NCI-H1436 (cell line): Measurements from ENCODE around the gene KCMF1.

Source experiments
- DNase-seq: peaks from one replicate; lab custom pipeline; 2025; lab: John Stamatoyannopoulos, UW

The KCMF1 gene

DNA sequence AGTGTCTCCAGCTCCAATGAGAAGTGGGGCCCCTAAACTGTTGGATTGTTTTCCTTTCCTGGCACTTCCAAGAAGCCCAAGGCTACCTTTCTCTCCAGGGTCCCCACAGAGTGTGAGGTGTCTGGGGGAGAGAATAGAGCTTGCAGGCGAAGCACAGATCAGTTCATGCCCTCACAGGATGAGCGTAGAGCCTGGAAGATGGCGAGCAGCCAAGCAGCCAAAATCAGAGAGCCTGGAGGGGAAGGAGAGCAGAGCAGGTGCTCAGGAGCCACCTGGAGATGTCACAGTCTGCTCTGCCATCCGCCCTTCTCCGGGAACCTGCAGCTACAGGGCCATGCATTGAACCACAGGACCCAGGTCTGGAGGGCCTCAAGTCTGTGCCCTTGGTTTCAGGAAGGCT is 107.6 kb downstream of the KCMF1 start:
- no peak for DNase-seq

DNA sequence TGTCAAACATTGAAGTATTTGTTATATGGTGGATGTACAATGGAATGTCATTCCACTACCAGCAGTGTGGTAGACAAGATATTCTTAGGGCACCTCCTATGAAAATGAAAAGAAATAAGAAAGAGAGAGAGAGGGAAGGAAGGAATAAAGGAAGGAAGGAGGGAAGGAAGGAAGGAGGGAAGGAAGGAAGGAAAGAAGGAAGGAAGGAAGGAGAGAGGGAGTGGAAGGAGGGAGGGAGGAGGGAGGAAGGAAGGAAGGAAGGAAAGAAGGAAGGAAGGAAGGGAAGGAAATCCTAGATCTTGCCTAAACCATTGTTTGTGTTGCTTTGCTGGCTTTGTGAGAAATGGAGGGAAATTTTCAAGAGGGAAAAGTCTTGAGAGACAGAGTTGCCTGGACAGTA is 112.1 kb downstream of the KCMF1 start:
- no peak for DNase-seq

GRCh38 chr2:85085563-85085962 is 114.6 kb downstream of the KCMF1 start:
- no peak for DNase-seq

GRCh38 chr2:85087541-85087940 is 116.6 kb downstream of the KCMF1 start:
- no peak for DNase-seq

DNA sequence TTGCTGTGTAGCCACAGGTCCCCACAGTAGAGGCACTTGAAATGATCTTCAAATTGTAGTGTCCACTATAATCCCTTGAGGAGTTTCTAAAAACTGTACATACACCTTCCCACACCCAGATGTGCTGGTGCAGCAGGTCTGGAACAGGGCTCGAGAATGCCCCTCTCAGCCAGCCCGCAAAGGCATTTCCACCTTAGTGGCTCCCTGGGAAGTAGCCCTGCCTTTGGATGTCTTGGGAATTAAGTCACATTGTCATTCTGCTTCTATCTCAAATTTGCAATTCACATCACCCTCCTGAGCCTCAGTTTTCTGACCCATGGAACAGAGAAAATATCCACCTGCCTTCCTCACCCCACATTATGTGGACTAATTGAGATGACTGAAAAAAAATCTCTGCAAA is 118.0 kb downstream of the KCMF1 start:
- DNase-seq: no peak

- DNase-seq: no peak
Measured at GRCh38 chr2:85089585-85089984, 118.6 kb downstream of the KCMF1 start.

DNA sequence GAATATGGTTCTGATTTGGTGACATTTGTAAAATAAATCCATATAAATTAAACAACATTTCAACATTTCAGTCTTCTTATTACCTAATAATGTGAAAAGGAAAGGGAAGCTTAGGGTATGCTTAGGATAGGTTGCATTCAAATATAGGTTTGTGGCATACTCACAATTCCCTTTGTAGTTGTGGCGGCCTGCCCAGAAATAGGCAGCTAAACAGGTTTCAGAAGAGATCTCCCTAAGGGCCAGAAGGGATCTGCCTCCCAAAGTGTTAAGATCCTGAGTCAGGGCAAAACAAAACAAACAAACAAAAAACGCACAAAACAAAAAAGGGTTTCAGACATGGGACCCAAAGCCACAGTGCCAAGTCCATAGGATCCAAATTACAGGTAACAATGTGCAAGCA is 120.9 kb downstream of the KCMF1 start:
- no peak for DNase-seq

DNA sequence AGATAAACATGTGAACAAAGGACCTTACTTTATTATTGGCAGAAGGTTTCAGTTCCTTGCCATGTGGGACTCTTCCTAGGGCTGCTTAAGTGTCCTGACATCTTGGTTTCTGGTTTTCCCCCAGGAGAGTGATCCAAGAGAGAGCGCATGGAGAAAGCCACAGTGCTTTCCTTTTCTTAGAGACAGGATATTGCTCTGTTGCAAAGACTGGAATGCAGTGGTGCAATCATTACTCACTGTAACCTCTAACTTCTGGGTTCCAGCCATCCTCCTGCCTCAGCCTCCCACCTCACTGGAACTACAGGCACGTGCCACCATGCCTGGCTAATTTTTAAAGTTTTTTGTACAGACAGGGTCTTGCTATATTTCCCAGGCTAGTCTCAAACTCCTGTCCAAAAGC is 124.1 kb downstream of the KCMF1 start:
- DNase-seq: no peak

- no peak for DNase-seq
Measured at GRCh38 chr2:85096616-85097015, 125.7 kb downstream of the KCMF1 start.

DNA sequence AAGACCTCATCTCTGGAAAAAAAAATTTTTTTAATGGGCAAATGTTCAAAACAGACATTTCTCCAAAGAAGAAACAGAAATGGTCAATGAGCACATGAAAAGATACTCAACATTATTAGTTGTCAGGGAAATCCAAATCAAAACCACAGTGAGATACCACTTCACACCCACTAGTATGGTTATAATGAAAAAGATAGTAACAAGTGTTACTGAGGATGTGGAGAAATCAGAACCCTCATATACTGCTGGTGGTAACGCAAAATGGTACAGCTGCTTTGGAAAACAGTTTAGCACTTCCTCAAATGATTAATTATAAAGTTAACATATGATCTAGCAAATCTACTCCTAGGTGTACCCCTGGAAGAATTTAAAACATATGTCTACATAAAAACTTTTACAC is 133.3 kb downstream of the KCMF1 start:
- DNase-seq: no peak

DNA sequence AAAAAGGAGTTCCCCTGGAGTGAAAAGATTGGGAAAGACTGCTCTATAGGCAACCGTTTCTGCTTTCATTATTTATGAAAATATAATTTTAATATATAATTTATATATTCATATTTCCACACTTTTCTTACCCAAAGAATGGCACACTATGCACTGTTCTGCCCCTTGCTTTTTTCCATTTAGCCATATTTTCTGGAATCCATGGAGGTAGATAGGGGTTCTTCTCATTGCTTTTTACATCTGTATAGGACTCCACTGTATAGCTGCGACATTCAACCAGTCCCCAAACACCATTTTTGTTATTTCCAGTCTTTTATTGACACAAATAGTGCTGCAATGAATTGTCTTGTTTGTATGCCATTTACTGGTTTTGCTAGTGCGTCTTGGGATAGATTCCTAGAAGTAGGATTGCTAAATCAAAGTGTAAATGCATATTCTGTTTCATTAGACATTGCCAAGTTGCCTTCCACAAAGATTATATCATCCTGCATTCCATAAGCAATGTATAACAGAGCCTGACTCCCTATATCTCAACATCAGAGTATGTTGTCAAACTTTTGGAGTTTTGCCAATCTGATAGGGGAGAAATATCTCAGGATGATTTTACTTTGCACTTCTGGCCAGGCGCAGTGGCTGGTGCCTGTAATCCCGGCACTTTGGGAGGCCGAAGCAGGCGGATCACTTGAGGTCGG is 135.7 kb downstream of the KCMF1 start:
- DNase-seq: no peak
